ENCODE data around the gene PERCC1. TPM values are rescaled to one million over a fixed set of nuclear protein-coding genes. Genes with fewer than 3 reads are reported as not detected.

PERCC1 gene
- total and polyA plus RNA-seq, 9 of the 15 experiments (the other 6 are each of a cell fraction or from before 2014, with no cell fraction given) = not detected

DNA sequence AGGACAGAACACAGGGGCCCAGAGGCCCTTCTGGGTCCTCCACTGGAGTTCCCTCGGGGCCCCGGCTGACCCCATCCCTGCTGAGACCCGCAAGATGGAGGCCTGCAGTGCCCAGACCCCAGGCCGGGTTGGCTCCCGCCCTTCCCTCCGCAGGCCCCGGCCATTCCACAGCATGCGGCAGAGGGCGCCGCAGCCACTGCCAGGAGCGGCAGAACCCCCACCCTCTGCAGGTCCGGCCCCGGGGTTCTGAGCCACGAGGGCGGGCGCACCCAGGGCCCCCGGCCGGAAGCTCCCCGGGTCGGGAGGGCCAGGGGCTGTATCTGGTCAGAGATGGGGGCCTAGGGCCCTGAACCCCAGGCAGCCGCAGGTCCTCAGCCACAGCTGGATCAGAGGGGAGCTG, 2.4 kb upstream of the PERCC1 start (continued):
- TF ChIP-seq CTCF (IDR thresholded peaks at IDR 0.05 in 2 of 3, conservative IDR thresholded peaks at IDR 0.05 in 1 of 3; ENCODE audit: insufficient read depth in 2 of 3, low read depth in 1 of 3, low read length in 3 of 3) (peak; percentile 56 to 75 (median 61); a peak in 5 of 6 replicates), VEZF1 (CRISPR knock-in tag; IDR thresholded peaks at IDR 0.05) (peak; percentile 36; the same call in 1 of the 2 replicates), TFAM (CRISPR knock-in tag; conservative IDR thresholded peaks at IDR 0.05) (no peak), SMAD2 (IDR thresholded peaks at IDR 0.05; ENCODE audit: low read depth, low read length) (no peak), BHLHE40 (IDR thresholded peaks at IDR 0.05; ENCODE audit: low read length) (no peak), THRAP3 (IDR thresholded peaks at IDR 0.05; ENCODE audit: borderline replicate concordance) (no peak), MYC (IDR thresholded peaks at IDR 0.05; ENCODE audit: low read depth, low read length) (peak; percentile 40; the same call in 1 of the 2 replicates), MYC (CRISPR knock-in tag; IDR thresholded peaks at IDR 0.05; ENCODE audit: borderline replicate concordance, low read depth) (no peak), TEAD2 (tag; IDR thresholded peaks at IDR 0.05) (no peak), SMC3 (conservative IDR thresholded peaks at IDR 0.05; ENCODE audit: insufficient read depth, low read depth, low read length) (no peak), NCOA4 (IDR thresholded peaks at IDR 0.05; ENCODE audit: partially characterized antibody) (no peak), STAG1 (CRISPR knock-in tag; IDR thresholded peaks at IDR 0.05; ENCODE audit: borderline replicate concordance) (no peak), L3MBTL2 (IDR thresholded peaks at IDR 0.05) (peak; percentile 37; the same call in 1 of the 2 replicates), ZNF277 (CRISPR knock-in tag; IDR thresholded peaks at IDR 0.05; ENCODE audit: borderline replicate concordance) (no peak), PURB (CRISPR knock-in tag; IDR thresholded peaks at IDR 0.05; ENCODE audit: low read depth) (no peak), ZNF764 (CRISPR knock-in tag; IDR thresholded peaks at IDR 0.05; ENCODE audit: low read depth) (no peak), ZNF124 (CRISPR knock-in tag; IDR thresholded peaks at IDR 0.05) (no peak), ARNT (IDR thresholded peaks at IDR 0.05) (no peak), BMI1 (IDR thresholded peaks at IDR 0.05; ENCODE audit: low read length) (no peak), RAD21 (CRISPR knock-in tag; conservative IDR thresholded peaks at IDR 0.05 in 1 of 2, IDR thresholded peaks at IDR 0.05 in 1 of 2) (peak; percentile 8 to 54; a peak in 2 of 4 replicates), ETS2 (tag; IDR thresholded peaks at IDR 0.05; ENCODE audit: borderline replicate concordance, poor library complexity, severe bottlenecking) (no peak)
- TF ChIP-seq, protein P1, sequence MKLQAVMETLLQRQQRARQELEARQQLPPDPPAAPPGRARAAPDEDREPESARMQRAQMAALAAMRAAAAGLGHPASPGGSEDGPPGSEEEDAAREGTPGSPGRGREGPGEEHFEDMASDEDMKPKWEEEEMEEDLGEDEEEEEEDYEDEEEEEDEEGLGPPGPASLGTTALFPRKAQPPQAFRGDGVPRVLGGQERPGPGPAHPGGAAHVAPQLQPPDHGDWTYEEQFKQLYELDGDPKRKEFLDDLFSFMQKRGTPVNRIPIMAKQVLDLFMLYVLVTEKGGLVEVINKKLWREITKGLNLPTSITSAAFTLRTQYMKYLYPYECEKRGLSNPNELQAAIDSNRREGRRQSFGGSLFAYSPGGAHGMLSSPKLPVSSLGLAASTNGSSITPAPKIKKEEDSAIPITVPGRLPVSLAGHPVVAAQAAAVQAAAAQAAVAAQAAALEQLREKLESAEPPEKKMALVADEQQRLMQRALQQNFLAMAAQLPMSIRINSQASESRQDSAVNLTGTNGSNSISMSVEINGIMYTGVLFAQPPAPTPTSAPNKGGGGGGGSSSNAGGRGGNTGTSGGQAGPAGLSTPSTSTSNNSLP (IDR thresholded peaks at IDR 0.05; ENCODE audit: borderline replicate concordance, low read depth, low read length) = no peak

All from K562 (cell line).